ENCODE data around the gene CA12.

CA12 gene

DNA sequence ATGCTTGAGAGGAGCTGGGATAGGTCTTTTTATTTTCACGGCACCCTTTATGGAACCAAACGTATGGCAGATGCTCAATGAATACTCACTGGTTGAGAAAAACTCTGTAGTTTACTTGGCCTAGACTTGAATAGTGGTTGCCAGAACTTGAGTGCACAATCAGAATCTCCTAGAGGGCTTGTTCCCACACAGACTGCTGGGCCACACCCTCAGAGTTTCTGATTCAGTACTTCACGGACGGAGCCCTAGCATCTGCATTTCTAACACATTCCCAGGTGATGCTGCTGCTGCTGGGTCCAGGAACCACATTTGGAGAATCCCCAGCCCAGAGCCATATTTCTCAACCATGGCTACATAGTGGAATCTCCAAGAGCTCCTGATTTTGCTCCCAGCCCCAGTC, 24.6 kb downstream of the CA12 start:
- no peak for DNase-seq (ENCODE audit: low read depth)

DNA sequence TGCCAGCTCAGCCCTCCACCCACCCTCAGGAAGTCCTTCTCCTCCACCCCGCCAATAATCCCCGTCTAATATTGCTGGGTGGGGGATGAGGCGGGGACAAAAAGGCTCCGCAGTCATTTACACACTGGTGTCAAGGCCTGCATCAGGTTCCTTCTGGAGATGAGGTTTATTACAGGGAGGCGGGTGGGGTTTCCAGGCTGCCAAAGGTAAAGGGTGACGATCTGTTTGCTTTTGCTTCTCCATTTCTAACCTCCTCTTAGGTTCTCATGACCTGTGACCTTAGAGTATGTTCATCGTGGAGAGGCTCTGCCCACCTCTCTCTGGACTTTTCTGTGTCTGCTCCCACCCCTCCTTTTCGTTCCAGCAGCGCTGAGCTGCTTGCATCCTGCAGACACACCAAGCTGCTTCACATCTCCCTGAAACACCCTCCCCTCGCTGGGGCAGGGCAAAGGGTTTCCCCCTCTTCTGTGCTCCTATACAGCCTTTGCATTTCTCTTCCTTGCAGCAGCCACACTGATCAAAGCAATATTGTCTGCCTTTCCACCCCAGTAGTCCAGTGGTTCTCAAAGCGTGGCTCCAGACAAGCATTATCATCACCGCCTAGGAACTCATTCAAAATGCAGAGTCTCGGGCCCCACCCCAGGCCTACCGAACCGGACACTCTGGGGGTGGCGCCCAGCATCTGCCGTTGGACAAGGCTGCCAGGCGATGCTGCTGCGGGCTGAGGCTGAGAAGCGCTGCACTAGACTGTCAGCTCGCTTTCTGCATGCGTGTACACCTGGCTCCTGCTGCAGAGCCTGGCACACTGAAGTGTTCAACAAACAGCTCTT, 26.6 kb downstream of the CA12 start:
- DNase-seq (ENCODE audit: low read depth): no peak

DNA sequence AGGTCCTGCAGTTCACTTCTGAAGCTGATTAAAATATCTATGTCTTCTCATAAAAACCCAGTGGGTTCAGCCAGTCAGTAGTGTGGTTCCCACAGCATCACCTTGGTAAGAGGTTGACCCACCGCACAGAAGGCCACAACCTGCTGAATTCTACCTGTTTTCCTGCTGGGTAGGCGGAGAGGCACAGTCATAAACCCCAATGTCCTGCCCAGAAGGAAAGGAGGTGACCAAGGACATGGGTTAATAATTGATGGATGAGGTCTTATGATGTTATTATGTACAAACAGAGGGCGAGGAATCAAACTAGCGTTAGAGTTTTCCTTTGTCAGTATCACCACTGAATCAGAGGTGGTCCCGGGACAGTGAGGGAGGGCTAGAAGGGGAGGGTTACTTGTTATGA, 27.8 kb downstream of the CA12 start:
- DNase-seq (ENCODE audit: low read depth): no peak

DNA sequence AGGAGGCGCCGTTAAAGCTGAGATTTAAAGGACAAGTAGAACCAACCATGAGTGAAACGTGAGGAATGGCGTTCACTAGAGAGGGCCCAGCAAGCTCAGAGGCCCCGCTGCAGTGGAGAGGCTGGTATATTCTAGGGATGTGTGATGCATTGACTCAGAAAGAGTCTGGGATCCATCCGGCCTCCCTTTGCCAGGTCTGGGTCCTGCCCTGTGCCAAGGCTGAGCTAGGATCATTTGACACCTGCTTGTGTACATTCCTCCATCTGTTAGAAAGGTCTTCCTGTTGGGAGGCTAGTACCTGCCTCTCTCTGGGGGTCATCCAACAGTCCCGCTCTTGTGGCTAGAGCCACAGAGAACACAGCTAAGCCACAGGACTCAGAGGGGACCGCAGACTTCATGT, 28.4 kb downstream of the CA12 start:
- no peak for DNase-seq (ENCODE audit: low read depth)

DNA sequence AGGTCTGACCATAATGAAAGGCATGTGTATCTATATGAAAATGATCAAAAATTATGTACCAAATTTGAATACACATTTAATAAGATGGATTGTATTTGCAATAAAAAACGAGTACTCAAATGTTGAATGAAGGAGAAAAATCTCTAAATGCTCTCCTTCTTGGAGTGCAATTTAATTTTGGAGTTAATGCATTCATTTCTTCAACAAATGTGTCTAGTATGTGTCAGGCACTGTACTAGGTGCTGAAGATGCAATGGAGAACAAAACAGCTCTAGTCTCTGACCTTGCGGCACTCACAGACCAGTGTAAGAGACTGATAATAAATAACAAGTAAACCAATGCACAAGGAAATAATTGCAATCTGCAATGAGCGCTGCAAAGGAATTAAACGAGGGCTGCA, 28.8 kb downstream of the CA12 start:
- DNase-seq (ENCODE audit: low read depth): no peak

DNA sequence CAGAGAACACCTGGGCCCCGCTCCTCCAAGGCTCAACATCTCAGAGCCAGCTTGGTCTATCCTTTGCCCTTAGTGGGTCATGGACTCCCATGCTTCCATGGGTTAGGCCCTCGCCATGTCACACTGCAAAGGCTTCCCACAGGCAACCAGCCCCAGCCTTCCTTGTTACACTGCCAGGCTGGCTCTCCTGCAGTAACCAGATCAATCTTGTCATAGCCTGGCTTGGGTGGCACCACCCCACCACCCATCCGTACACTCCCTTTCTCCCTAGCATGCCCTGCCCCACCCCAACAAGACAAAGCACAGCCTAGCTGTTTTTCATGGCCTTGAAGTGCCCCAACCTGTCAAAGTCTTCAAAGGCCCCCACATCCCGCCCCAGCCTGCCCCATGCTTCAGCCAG, 30.5 kb downstream of the CA12 start:
- DNase-seq (ENCODE audit: low read depth): no peak

DNA sequence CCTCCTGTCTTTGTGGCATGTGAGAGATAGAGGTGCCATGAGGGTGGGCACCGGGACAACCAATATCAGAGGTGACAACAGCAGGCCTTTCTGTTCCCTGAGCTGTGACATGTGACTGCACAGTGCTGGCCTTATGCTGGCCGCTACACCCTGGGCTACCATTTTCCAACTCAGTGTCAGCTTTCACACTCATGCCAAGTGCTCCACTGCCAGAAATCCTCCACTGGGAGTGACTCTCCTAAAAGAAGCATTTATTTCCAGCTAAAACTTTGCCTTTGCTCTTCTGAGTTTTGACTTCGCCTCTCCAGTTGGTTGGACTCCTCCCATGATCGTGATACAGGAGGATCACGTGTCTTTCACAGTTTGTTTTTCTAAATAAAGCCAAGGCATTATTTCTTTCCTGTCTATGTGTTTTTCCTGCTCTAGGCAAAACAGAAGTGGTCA, 31.4 kb downstream of the CA12 start:
- no peak for DNase-seq (ENCODE audit: low read depth)

DNA sequence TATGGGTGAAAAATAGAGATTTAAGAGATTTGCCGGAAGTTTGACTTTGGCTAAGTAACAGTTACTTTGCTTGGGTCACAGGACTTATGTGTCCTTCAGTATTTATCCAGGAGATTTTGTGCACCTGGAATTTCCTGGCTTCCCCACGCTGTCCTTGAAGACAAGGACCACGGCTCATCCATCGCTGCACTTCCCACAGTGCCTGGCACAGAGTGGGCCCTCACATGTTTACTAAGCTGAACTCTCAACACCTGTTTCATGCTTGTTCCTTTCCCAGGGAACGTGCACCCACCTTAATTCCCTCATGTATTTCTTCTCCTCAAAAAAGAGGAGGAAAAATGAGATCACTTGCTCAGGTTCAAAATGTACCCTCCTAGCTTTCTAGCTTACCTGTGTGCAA, 32.0 kb downstream of the CA12 start:
- DNase-seq (ENCODE audit: low read depth): no peak

DNA sequence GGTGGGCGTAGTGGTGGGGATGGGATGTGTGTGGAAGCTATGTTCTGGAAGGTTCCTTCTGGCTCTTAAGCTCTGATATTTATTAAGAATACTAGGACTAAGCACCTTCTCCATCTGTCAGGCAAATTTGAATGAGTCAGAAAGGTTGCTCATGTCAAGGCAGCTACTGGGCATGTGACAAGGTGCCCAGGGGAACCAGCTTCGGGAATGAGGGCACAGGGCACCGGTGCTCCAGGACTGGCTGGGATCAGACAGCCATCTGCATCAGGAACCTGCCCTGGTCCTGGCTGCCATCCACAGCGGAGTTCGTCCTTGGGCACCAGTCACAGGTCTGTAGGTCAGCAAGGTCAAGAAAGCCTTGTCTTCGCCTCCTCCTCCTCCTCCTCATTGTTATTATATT, 32.5 kb downstream of the CA12 start:
- peak; percentile 38 for DNase-seq (ENCODE audit: low read depth)

DNA sequence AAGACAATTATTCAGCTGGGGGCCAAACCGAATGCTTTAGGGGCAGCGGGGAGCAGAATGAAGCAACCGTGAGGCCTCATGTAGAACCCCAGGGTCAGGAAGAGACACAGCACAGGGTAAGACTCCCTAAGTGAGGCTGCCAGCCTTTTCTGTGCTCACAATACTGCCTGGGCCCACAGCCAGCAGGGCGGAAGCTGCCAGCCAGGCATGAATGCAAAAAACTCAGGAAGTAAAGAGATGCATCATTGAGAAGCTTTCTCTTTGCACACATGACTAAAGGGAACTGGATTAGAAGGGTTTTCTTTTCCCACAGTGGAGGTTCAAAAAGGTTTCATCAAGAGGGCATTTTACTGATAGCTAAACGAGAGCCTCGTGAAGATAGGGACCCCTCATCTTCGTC, 33.3 kb downstream of the CA12 start:
- DNase-seq (ENCODE audit: low read depth): peak; percentile 77

DNA sequence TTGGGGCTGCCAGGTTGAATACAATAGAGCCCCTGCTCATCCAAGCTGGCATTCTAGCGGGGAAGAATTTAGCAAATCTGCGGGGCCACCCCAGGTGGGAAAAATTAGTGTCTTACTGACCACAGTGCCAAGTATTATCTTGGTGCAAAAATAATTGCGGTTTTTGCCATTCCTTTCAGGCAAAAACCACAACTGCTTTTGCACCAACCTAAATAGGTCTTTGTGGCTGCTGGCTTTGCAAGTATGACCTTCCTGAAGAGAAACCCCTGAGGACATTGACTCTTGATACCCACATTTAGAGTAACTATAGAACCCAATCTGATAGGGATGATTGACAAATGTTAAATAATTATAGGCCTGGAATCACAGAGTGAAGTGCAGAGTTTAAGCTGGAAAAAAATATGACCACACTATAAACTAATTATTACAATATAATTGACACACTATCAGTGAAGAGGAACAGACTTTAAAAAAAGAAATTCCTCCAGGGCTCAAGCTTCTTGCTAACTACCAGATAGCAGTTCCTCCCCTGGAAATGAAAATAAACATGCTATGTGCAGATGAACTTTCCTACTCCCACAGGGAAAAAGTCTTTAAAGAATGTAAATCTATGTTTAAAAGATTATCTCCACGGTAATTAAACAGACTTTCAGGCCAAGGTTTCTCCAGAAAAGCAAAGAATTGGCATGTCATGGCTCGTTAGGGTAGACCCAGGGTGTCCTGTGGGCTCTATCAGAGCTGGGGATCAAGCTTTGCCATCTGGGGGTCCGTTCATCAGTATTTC, 34.4 kb downstream of the CA12 start:
- DNase-seq (ENCODE audit: low read depth): no peak

DNA sequence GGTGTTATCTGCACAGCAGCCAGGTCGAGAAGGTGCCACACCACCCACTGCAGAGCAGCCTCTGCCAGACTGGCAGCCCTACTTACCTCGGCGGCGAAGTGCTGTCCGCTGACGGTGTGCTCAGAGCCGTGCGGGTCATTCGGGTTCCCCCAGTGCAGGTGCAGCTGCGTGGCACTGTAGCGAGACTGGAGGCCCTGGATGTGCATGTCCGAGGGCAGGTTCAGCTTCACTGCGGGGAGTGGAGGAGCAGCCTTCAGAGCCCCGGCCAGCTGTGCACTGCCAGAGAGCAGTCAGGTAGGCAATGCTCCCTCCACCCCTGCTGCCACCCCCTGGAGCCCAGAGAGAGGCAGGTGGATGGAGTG, 36.3 kb downstream of the CA12 start:
- DNase-seq (ENCODE audit: low read depth): no peak

DNA sequence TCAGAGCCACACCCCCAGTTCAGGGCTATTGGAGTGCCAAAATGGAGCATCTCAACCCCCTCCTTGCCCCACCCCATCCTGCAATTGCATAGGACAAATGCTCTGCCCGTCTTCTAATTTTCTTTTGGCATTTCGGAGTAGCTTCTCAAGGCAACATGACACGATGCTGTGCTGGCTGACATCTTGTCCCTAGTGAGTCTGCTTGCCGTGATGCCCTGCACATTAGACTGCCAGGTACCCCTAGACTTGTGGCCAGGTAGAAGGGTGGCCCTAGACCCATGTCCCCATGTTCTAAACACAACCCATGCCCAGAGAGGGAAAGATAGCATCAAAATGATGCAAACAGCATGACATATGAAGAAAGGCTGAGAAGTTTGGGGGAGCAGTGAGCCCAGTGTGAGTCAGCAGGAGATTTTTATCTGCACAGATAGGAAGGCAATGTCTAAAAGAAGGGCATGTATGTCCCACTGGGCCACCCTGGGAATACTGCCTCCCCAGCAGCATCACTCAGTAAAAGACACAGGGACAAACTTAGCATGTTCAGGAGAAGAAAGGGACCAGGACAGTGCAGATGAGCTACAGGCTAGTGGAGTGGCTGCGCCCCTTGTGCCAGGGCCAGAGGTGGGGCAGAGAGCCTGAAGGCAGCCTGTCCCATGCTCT, 36.8 kb downstream of the CA12 start:
- DNase-seq (ENCODE audit: low read depth): peak; percentile 73

DNA sequence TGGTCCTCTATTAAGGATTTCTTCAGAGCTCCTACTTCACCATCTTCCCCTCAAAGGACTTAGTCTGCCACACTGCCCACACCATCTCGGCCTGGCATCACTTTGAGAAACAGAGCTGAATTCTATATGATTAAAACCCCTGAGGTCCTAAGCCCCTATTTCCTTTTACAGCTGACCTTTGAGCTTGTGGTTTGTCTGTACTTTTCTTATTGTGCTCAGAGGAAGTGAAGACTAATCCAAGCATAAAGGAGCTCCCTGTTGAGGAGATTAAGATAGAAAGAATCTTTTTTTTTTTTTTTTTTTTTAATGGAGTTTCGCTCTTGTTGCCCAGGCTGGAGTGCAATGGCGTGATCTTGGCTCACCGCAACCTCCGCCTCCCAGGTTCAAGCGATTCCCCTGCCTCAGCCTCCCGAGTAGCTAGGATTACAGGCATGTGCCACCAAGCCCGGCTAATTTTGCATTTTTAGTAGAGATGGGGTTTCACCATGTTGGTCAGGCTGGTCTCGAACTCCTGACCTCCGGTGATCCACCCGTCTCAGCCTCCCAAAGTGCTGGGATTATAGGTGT, 38.6 kb downstream of the CA12 start:
- DNase-seq (ENCODE audit: low read depth): peak; percentile 78

DNA sequence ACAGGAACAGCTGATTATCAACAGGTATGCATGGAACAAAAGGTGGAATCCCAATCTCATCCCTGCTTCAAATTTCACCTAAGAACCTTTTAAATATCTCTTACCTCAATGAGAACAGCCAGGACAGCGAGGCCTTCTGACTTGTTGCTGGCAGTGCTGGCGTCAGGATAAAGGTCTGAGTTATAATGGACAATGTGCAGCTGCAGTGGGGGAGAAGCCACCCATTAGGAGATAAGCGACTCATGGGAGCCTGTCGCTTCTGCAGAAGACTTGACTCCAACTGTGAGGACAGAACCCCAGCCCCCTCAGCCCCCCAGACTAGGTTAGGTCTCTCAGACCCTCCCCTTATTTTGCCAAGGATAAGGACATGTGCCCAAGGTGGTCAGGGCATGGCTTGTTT, 39.7 kb downstream of the CA12 start:
- no peak for DNase-seq (ENCODE audit: low read depth)

DNA sequence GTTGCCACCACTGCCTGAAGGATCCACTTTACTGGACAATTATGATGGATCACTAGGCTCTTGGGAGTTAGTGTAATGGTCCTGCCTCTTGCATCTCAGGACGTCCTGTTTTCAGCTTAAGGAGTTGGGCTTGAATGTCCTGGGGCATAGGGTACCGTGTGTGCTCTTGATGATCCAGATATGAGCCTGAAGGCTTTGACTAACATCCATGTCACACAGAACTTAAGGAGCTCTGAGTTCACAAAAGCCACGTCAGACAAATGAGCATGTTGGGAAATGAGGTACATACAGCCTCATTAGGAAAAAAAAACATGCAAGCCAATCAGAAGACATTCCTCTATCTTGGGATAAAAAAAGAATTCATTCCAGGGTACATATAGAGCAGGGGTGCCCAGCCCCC, 40.8 kb downstream of the CA12 start:
- DNase-seq (ENCODE audit: low read depth): peak; percentile 59

DNA sequence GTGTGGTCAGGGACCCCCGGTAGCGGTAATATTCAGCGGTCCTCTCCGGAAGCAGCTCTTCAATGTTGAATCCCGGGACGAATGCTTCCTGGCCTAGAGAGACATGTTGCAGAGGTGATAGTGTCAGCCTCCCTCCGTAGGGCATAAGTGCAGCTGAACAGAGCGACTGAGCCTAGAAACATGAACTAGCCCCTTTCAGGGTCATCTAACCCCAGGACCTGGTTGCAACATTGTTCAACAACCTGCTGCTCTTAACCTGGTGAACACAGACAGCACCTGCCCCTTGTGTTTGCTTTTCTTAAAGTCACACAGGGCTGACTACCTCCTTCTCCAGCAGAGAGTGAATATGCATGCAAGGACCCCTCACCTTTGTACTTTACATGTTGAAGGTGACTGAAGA, 41.3 kb downstream of the CA12 start:
- no peak for DNase-seq (ENCODE audit: low read depth)

DNA sequence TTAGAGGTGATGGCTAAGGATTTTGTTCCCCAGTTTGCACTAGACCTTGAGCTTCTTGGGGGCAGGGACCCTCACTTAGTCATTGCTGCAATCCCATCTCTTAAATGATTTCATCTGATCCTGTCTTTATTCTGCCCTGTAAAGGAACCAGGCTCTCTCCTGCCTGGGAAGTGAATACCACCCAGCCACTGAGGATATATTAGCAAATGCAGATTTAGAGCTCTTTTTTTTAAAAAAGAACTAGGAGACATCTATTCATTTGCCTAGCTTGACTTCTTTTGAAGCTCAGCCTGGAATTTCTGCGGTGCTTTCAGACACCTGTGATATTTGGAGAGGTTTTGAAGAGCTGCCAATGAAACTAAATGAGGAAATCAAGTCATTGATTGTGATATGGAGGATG, 41.8 kb downstream of the CA12 start:
- DNase-seq (ENCODE audit: low read depth): no peak

DNA sequence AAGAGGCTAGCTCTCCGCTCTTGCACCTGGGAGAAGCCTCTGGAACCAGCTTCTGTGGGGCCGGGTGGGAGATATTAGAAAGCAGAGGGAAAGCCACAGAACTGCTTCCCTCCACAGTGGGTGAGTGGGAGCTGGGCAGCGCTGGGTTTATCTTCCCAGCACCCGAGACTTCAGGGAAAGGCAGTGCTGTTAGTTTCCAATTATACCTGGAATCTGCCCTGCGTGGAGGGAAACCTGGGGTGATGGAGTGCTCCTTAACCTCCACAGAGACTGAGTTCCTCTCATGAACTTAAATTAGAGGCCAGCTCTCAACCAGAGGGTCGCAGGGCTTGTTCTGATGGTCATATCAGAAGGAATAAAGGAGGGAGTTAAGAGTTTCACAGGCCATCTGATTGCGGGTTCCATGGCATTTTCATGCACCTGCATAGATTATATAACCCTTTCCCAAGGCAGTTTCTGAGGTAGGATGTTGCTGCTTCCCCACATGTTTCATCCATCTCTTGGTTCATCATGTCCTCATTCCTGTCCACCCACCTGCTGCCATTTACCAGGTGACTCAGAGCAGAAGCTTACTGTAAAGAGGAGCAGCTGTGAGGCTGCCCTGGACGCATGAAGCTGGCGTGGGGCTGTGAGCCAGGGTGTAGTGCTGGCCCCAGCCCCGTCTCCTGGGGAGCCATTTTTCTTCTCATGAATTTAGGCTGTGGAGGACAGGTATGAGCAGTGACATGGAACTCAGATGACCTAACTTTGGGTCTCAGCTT, 42.5 kb downstream of the CA12 start:
- DNase-seq (ENCODE audit: low read depth): no peak

DNA sequence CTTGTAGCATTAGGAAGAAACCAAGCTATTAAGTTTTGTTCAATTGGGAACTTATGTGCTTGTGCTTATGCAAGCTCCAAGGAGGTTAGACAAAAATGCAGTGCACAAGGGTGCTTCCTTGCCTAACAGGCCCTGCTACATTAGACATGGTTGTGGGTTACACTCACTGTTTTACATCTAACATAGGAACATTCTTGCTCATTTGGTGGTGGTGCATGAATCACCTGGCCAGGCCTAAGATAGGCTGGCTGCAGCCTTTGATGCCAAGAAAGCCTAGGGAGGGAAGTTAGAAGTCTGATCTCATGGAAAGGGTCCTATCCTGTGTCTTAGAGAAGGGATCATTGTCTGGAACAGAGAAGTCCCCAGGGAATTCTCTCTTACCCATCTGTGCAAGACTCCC, 43.5 kb downstream of the CA12 start:
- DNase-seq (ENCODE audit: low read depth): peak; percentile 66

DNA sequence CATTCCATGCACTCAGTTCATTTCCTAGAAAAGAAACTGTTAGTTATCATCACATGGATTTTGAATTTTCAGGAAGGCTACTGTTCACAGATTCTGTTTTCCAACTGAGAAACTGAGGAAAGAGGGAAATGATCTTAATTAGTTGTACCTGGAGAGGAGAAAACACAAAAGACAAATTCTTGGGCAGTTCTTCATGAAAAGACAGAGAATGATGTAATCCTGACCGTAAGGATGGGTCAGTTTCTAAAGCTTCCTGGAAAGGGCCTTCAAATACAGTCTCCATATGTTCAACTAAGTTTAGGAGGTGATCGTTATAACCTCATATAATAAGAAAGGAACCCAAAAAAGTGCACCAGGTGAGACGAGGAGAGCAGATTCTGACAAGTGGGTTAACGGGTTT, 44.6 kb downstream of the CA12 start:
- DNase-seq (ENCODE audit: low read depth): no peak

All from ELR (cell line).